Medulla oblongata (tissue), 1 donor: ENCODE measurements around the gene PLA2G6.

Experiments used
- DNase-seq: peaks from one replicate; pipeline ENCODE4 v3.0.0-alpha.2; 2015; ENCODE audit errors: extremely low spot score

Gene PLA2G6

DNA sequence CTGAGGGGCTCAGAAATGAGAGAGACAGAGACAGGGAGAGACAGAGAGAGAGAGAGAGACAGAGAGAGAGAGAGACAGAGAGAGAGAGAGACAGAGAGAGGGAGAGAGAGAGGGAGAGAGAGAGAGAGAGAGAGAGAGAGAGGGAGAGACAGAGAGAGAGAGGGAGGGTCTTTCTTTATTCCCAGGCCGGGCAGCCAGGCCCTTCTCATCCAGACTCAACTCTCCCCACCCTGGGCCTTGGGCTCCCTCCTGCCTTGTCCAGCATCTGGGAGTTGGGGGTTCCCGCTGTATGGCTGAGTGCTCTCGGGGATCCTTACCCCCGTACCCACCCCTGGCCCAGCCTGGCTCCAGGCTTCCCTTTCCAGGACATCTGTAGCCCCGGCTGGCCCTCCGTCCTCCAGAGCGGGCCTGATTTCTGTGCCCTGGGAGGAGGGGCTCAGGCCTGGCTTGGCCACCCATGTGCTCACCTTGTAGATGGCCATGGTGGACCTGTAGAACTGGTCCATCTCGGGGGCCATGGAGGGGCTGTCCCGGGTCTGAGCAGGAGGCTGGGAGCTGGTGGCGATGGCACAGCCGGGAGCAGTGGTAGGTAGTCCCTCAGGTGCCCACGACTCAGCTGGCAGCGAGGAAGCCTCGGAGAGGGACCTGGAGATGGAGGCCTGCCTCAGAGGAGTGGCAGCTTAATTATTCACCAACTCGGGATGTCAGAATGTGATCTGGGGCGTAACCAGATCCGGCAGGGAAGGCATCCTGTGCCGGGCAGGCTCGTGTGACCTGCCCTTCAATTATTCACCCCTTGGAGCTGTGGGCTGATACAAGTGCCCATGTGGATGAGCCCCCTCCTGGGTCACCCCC lies 71.4 kb downstream of the PLA2G6 start, which contains the start of gene BAIAP2L2:
TSS of gene BAIAP2L2 (minus strand) at position 677 of the 855 bp plus-strand sequence. CDS start at position 518, 159 bp downstream.
- no peak for DNase-seq

DNA sequence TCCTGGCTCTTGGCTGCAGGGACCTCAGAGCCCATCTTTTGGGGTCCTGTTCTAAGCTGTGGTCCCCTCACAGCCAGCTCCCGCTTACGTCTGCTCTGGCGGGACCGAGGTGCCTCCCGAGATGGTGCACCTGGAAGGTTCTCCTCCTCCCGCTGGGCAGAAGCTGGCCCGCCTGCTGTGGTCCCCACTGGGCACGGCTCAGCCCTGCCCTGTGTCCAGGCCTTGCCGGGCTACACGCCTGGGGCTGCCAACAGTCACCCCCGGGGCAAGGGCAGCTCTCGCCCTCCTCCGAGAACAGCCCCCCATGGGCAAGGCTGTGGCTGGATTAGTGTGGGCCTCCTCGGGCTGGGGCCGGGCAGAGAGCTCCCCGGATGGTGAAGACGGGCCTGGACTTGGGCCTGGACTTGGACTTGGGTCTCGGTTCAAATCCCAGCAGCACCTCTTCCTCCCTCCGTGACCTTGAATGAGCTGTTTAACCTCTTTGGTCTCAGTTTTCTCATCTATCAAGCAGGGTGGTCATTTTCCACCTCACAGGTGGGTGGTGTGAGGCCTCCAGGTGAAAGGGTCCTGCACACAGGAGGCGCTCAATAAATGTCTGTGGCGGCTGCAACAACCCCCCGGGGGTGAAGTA lies 72.1 kb downstream of the PLA2G6 start:
- DNase-seq: no peak

- DNase-seq: no peak
Measured at GRCh38 chr22:38108561-38109319, 72.9 kb downstream of the PLA2G6 start.

GRCh38 chr22:38107692-38108515 lies 73.7 kb downstream of the PLA2G6 start:
- no peak for DNase-seq

DNA sequence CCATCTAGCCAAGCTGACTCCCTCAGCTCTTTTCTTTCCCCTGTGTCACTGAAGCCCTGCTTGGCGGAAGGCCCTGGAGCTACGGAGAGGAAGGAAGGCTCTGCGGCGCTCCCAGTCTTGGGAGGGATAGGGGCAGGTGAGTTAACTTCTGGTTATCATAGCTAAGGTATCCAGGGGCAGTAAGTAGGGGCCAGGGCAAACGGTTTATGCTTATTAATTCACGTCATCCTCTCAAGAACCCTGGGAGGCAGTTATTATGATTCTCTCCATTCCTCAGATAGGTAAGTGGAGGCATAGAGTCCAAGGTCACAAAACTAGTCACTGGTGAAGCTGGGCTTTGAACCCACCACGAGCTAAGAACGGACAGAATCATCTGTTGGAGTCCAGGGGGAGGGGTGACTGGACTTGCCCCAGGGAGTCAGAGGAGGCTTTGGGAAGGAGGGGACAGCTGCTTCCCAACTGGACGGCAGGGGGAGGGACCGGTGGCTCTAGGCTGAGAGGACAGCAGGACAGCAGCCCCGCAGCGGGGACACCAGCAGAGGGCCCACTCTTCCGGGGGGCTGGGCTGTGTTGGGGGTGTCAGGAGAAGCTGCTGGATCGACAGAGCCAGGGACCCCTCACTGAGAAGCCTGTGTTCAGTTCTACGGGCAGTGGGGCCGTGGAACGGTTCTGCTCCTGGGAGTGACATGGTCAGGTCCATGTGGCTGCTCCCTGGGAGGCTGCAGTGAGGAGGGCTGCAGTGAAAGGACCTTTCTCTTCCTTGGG lies 74.6 kb downstream of the PLA2G6 start:
- peak; percentile 34 for DNase-seq

GRCh38 chr22:38104084-38104483 lies 77.5 kb downstream of the PLA2G6 start:
- no peak for DNase-seq

GRCh38 chr22:38103641-38104040 lies 78.0 kb downstream of the PLA2G6 start:
- no peak for DNase-seq

DNA sequence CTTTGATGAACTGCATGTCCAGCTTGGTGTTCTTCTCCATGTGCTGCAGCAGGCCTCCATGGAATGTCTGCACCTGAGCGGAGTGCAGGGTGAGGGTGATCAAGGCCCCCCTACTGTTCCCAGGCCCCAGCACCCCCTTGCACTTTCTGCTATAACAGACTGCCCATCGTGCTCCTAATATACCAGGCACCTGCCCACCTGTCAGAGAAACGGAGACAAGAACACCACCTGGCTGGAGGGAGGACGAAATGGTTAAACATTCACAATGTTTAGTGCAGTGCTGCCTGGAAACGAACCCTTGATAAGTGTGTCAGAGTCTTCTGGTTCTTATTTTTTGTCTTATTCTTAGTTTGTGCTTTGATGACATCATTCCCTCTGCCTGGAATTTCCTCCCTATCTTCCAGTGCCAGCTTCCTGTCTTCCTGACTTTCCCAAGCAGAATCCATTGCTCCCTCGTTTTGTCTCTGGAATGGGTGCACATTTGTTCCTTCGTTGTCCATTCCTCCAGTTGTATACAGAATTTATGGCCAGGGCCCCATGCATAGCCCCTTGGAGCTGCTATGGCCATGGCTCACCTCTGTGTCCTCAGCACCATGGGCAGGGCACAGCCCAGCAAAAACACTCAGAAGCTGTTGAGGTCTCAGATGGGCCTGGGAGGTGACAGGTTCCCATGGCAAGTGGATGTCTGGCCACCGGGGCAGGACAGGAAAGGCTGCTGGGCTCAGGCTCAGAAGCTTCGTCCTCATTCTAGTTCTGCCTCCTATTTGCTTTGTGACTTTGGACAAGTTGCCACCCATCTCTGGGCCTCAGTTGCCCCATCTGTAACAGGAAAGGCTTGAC lies 83.0 kb downstream of the PLA2G6 start:
- DNase-seq: no peak

GRCh38 chr22:38097557-38098409 lies 83.8 kb downstream of the PLA2G6 start:
- no peak for DNase-seq

DNA sequence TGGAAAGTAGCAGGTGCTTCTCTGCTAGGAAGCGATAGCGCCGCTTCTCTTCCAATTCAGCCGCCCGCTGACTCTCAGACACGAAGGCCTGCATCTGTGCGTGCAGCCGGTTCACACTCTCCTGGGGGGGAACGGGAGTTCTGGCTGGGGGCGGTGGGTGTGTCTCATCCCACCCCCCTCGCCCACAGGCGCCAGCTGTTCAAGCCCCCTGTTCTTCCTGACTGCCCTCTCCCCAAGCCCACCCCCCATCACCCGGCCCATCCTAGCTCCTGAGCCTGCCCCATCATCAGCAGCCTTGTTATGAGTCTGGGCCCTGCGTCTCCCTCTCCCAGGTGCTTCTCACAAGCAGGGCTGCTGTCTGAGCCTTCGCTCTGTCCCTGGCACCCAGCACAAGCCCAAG lies 84.6 kb downstream of the PLA2G6 start:
- no peak for DNase-seq

GRCh38 chr22:38089474-38089851 lies 92.2 kb downstream of the PLA2G6 start:
- no peak for DNase-seq

DNA sequence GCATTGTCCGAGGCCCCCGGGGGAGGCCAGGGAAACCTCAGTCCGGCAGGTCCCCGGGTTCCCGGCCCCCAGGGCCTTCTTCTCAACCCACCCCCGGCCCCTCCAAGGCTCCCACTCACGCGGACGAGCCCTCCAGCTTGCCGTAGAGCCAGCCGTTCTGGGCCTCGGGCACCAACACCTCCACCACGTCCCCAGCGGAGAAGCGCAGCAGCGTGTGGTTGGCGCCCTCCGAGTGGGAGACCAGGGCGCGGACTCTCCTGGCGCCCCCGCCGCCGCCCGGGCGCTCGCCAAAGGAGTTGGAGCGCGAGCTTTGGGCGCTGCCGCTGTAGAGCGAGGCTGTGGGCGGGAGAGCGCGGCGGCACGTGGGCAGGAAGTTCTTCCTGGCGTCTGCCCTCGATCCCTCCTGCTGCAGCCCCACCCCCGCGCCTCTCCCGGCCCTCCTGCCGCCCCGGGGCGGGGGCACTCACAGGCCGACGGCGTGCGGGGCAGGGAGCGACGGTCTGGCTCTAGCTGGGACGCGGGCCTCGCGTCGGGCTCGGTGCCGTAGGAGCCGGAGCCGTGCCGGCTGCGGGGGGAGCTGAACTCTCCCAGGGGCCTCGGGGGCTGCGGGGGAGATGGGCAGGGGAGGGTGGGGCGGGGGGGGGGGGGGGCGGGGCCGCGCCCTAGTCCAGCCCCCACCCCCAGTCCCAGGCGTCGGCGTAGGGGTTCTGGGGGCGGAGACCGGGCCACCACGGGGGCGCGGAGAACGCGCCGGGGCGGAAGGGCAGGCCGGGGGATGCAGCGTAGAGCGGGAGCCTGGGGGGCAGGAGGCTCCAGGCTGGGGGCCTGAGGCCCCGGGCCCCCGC lies 92.8 kb downstream of the PLA2G6 start:
- DNase-seq: no peak

DNA sequence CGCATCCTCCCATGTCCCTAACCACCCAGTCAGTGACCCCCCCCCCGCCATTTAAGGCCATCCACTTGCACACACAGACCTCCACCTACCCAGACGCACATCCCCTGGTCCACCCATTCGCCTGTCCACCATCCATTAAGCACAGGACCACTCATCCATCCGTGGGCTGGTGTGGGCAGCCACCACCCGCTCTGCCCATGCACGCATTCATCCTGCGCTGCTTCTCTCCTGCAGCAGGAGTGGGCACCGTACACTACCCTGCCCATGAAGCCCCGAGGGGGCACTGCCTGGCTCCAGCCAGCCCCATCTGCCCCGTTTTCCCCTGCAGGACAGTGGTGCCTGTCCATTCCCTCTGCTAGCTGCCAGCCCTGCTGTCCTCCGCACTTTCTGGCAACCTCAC lies 93.8 kb downstream of the PLA2G6 start:
- no peak for DNase-seq

- no peak for DNase-seq
Measured at GRCh38 chr22:38086942-38087341, 94.7 kb downstream of the PLA2G6 start.

GRCh38 chr22:38086001-38086845 lies 95.4 kb downstream of the PLA2G6 start:
- DNase-seq: no peak

DNA sequence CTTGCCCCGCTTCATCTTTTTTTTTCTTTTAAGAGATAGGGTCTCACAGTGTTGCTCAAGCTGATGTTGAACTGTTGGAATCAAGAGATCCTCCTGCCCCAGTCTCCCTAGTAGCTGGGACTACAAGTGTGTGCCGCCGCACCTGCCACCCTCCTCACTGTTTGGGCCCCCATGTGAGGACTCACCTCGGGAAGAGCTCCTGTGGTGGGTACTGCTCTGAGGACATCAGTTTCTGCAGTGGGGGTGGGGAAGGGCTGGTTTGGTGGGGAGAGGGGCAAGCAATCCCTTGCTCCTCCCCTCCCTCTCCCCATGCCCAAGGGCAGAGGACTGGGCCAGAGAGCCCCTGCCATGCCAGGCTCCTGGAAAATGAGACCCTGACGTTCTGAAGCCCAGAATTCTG lies 96.1 kb downstream of the PLA2G6 start:
- no peak for DNase-seq

GRCh38 chr22:38085056-38085455 lies 96.6 kb downstream of the PLA2G6 start:
- DNase-seq: no peak
